Parathyroid adenoma (tissue), 2 donors: ENCODE results near the gene PLCB1.

Experiments
- H2AFZ ChIP-seq: fragments of 300-600 bp; sonication (generic); one replicate; pipeline ENCODE4 v1.7.0; 2017; ENCODE audit warnings: antibody characterized with exemption, mild to moderate bottlenecking
- H3K27ac ChIP-seq: fragments of 300-600 bp; sonication (generic); one replicate; pipeline ENCODE4 v1.7.0; 2017
- H3K27me3 ChIP-seq: fragments of 300-600 bp; sonication (generic); one replicate; pipeline ENCODE4 v1.7.0; 2017; ENCODE audit warnings: low read length; ENCODE audit not compliant: control insufficient read depth, insufficient read depth
- H3K36me3 ChIP-seq: fragments of 300-600 bp; sonication (generic); one replicate; pipeline ENCODE4 v1.7.0; 2017; ENCODE audit warnings: low read length; ENCODE audit not compliant: control insufficient read depth, insufficient read depth
- H3K4me1 ChIP-seq: fragments of 300-600 bp; sonication (generic); one replicate; pipeline ENCODE4 v1.7.0; 2017; ENCODE audit warnings: control low read depth
- H3K4me2 ChIP-seq: fragments of 300-600 bp; sonication (generic); one replicate; pipeline ENCODE4 v1.7.0; 2017; ENCODE audit warnings: low read length
- H3K4me3 ChIP-seq: fragments of 300-600 bp; sonication (generic); one replicate; pipeline ENCODE4 v1.7.0; 2017; ENCODE audit warnings: low read depth, low read length
- H3K79me2 ChIP-seq: fragments of 300-600 bp; sonication (generic); one replicate; pipeline ENCODE4 v1.7.0; 2017; ENCODE audit warnings: control low read depth
- H3K9ac ChIP-seq: fragments of 300-600 bp; sonication (generic); one replicate; pipeline ENCODE4 v1.7.0; 2017; ENCODE audit warnings: mild to moderate bottlenecking
- H3K9me3 ChIP-seq: fragments of 300-600 bp; sonication (generic); one replicate; pipeline ENCODE4 v1.7.0; 2017; ENCODE audit warnings: low read length; ENCODE audit not compliant: control insufficient read depth
- CTCF ChIP-seq: fragments of 300-600 bp; sonication (generic); IDR thresholded peaks from one replicate; pipeline ENCODE4 v1.7.0; 2017; ENCODE audit warnings: antibody characterized with exemption, mild to moderate bottlenecking
- donor health status: primary hyperparathyroidism.

Gene PLCB1

DNA sequence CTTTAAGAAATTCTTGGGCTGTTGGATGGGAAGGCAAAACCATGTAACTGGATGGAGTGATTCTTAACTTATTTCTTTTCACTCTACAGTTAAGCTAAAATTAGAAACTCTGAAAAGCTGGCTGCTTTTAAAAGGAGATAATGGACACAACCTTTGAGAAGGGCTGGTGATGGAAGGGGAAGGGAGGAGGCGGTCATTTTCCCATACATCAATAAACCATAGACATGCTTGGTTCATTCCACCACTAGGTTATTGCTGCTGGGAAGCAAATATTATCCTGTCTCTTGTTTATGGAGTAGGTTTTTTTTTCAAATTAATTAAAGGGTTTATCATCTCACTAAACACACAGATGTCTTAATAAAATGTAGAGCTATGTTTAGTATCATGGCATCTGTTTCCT, 76.2 kb downstream of the PLCB1 start:
- Histone ChIP-seq H3K9ac (no peak overlapping the region), H3K4me3 (no peak overlapping the region)
- no peak for TF ChIP-seq CTCF

GRCh38 chr20:8209061-8209460, 77.0 kb downstream of the PLCB1 start:
- H3K27ac ChIP-seq: no peak overlapping the region
- no peaks in the 10 kb centered on the region for H3K36me3 ChIP-seq
- H3K27me3 ChIP-seq: no peaks in the 10 kb centered on the region
- no peak overlapping the region for H3K4me3 ChIP-seq
- H2AFZ ChIP-seq: no peak overlapping the region
- H3K4me2 ChIP-seq: peak overlapping the region; percentile 31
- no peaks in the 10 kb centered on the region for H3K4me1 ChIP-seq
- TF ChIP-seq CTCF: no peak
- H3K9ac ChIP-seq: no peak overlapping the region
- no peaks in the 10 kb centered on the region for H3K9me3 ChIP-seq
- H3K79me2 ChIP-seq: peaks cover 22% of the 10 kb centered on the region

More for the DNA sequence above, 76.2 kb downstream of the PLCB1 start:
- no peak overlapping the region for H3K4me2 ChIP-seq
- no peaks in the 10 kb centered on the region for H3K9me3 ChIP-seq
- no peaks in the 10 kb centered on the region for H3K27me3 ChIP-seq
- no peaks in the 10 kb centered on the region for H3K36me3 ChIP-seq
- H3K4me1 ChIP-seq: no peaks in the 10 kb centered on the region
- no peak overlapping the region for H2AFZ ChIP-seq
- H3K27ac ChIP-seq: no peak overlapping the region
- peaks cover 28% of the 10 kb centered on the region for H3K79me2 ChIP-seq

GRCh38 chr20:8210749-8211148, 78.7 kb downstream of the PLCB1 start:
- Histone ChIP-seq H2AFZ (no peak overlapping the region), H3K9ac (no peak overlapping the region), H3K4me3 (no peak overlapping the region), H3K4me1 (no peaks in the 10 kb centered on the region), H3K9me3 (no peaks in the 10 kb centered on the region), H3K4me2 (no peak overlapping the region), H3K27ac (no peak overlapping the region), H3K27me3 (no peaks in the 10 kb centered on the region), H3K36me3 (no peaks in the 10 kb centered on the region), H3K79me2 (peaks cover 12% of the 10 kb centered on the region)
- no peak for TF ChIP-seq CTCF

GRCh38 chr20:8212286-8212685, 80.2 kb downstream of the PLCB1 start:
- no peaks in the 10 kb centered on the region for H3K27me3 ChIP-seq
- no peak overlapping the region for H3K4me3 ChIP-seq
- no peaks in the 10 kb centered on the region for H3K9me3 ChIP-seq
- TF ChIP-seq CTCF: no peak
- H3K79me2 ChIP-seq: peaks cover 16% of the 10 kb centered on the region
- H2AFZ ChIP-seq: no peak overlapping the region
- H3K36me3 ChIP-seq: no peaks in the 10 kb centered on the region
- peaks cover 9% of the 10 kb centered on the region for H3K4me1 ChIP-seq
- H3K4me2 ChIP-seq: no peak overlapping the region
- H3K27ac ChIP-seq: no peak overlapping the region
- H3K9ac ChIP-seq: no peak overlapping the region

DNA sequence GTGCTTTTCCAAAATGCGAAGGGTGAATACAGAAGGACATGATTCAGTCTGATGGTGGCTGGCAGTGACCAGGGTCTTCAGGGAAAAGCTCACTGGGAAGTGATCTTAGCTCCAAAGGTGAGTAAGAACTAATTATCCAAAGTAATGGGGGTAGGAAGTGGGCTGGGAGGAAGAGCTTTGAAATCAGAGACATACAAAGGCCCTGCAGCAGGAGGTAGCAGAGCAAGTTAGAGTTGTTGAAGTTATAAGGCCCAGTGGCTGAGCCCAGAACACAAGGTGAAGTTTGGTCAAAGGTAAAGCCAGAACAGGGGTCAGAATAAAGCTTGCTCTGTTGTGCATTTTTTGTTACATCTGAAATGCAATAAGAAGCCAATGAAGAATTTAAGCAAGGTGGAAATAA, 81.2 kb downstream of the PLCB1 start:
- Histone ChIP-seq H3K9ac (no peak overlapping the region), H3K27me3 (no peaks in the 10 kb centered on the region), H2AFZ (no peak overlapping the region), H3K4me2 (no peak overlapping the region), H3K4me1 (peaks cover 12% of the 10 kb centered on the region), H3K4me3 (no peak overlapping the region), H3K36me3 (no peaks in the 10 kb centered on the region), H3K27ac (no peak overlapping the region), H3K9me3 (no peaks in the 10 kb centered on the region), H3K79me2 (peaks cover 19% of the 10 kb centered on the region)
- no peak for TF ChIP-seq CTCF
